Mucosa of gallbladder (tissue), 1 donor: ENCODE data around the gene CDSN. TPM values are rescaled to one million over a fixed set of nuclear protein-coding genes. Genes with fewer than 3 reads are reported as not detected.
"Not testable (repeated sequence)": the region's sequence is repeated elsewhere in the genome, so short reads cannot be mapped to it uniquely, and the experiment has no call there.

Source experiments
- DNase-seq: peaks from one replicate; pipeline ENCODE4 v3.0.0-alpha.2; 2020; ENCODE audit warnings: low spot score
- total RNA-seq: library from RNA; stranded (reverse); gene quantifications from one replicate; pipeline ENCODE4 v1.2.1, GENCODE V29; 2021
- donor health status: DM: no; HTN: no; CAD: no.

Gene CDSN
- total RNA-seq, result 0.17 TPM

DNA sequence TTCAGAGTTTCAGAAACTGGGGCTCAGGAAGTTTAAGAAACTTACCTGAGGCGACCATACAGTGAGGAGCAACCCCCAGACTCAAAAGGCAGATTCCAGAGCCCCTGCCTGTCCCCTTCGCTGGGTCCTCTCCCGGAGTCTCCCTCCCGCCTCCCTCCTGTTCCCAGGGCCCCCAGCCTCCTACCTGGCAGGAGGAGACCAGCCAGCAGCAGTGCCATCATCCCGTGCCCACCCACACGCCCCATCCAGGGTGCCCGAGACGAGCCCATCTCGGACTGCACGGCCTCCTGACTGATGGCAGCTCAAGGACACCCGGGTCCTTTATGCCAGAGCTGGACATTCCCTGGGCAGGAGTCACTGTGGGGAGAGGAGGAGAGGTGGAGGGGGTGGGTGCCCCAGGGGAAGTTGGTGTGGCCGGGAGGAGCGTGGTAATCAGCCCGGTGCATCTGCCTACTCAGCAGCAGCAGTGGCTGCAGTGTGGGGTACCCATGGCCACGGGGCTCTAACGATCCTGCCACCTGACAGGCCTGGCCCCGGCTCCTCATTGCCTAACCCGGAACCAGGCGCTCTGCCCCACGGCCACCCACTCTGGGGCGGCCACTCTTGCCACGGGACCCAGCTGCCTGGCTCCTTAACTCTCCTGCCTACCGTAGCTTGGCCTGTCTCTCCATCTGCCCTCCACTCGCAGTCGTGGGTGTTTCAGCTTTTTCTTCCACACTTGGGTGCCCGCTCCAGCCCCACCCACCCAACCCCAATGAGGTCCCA, at the start of gene CDSN:
Gene CDSN (minus strand): TSS at position 296 of the 765 bp plus-strand sequence. CDS start 27 bp downstream, at position 269.
- DNase-seq, result no peak

- DNase-seq, result no peak
These were observed 49.0 kb upstream of the CDSN start for GRCh38 chr6:31169123-31169857.

DNA sequence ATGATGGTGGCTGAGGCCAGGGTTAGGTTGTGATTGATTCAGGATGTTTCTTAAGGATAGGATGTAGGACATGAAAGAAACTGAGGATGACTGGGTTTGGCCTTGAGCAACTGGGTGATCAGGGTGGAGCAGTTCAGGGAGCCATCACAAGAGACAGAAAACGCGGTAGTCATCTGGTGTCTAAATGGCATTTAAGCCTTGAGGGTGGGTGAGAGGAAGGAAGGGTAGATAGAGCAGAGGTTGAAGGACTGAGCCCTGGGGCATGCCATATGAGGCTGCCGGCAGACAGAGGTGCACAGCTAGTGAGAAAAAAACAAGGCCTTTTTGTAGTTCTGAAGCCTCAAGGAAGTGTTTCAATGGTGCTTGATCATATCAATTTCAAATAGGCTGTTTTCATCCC, 48.4 kb upstream of the CDSN start:
- DNase-seq, result no peak

GRCh38 chr6:31165986-31166385, 45.7 kb upstream of the CDSN start:
- DNase-seq, result no peak

DNA sequence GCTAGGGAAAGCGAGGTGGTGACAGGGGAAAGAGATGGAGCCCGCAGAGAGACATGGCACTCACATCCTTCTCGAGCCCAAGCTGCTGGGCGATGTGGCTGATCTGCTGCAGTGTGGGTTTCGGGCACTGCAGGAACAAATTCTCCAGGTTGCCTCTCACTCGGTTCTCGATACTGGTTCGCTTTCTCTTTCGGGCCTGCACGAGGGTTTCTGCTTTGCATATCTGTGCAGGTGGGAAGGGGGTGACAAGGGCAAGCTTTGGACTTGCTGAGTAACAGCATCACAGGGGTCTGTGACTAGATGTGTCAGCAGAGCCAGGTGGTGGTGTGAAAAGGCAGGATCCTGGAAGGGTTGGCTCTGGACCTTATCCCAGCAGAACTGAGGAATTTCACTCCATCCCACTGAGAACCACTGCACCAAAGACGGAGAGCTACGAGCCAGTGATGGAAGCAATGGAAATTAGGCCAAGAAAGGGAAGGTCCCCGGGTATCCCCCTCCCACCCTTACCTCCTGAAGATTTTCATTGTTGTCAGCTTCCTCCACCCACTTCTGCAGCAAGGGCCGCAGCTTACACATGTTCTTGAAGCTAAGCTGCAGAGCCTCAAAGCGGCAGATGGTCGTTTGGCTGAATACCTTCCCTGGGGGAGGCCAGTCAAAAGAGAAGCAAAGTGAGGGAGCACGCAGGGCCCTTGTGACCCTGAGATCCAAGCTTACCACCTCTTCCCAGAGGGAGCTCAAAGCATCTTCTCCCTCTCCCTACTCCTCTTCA, 45.0 kb upstream of the CDSN start:
- not testable (repeated sequence) for DNase-seq

- not testable (repeated sequence) for DNase-seq
These were observed 44.3 kb upstream of the CDSN start for GRCh38 chr6:31164475-31165063.

GRCh38 chr6:31163922-31164321, 43.7 kb upstream of the CDSN start:
- no peak for DNase-seq

GRCh38 chr6:31162463-31163165, 42.4 kb upstream of the CDSN start:
- no peak for DNase-seq

GRCh38 chr6:31161216-31162126, 41.2 kb upstream of the CDSN start:
- DNase-seq, result no peak

- no peak for DNase-seq
These were observed 38.9 kb upstream of the CDSN start for GRCh38 chr6:31158863-31159855.

GRCh38 chr6:31158140-31158862, 38.1 kb upstream of the CDSN start, which contains the start of gene TCF19:
Gene TCF19, plus strand, starts transcription at chr6:31158589. Its CDS starts 881 bp downstream, at chr6:31159470.
- peak; percentile 99 for DNase-seq

GRCh38 chr6:31157513-31158139, 37.4 kb upstream of the CDSN start, which contains the start of gene CCHCR1:
Gene CCHCR1, minus strand, starts transcription at chr6:31157802. Its CDS starts 202 bp downstream, at chr6:31157600.
- DNase-seq, result no peak

- no peak for DNase-seq
These were observed 36.4 kb upstream of the CDSN start for GRCh38 chr6:31156641-31157040.

DNA sequence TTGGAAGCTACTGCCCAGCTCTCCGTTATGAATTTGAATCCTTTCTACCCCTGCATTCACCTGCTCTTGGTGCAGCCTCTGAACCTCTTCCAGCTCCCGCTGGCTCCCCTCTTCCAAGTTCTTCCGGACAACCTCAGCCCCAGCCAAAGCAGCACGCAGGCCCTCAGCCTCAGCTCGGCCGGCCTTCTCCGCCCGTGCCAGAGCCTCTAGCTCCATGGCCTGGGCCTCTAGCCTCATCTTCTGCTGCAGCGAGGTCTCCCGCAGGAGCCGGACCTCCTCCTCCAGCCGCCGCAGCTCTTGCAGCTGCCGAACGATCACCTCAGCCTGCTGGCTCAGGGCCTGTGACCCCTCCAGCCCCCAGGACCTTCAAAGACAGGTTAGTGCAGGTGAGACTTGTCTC, 34.2 kb upstream of the CDSN start:
- DNase-seq, result no peak

DNA sequence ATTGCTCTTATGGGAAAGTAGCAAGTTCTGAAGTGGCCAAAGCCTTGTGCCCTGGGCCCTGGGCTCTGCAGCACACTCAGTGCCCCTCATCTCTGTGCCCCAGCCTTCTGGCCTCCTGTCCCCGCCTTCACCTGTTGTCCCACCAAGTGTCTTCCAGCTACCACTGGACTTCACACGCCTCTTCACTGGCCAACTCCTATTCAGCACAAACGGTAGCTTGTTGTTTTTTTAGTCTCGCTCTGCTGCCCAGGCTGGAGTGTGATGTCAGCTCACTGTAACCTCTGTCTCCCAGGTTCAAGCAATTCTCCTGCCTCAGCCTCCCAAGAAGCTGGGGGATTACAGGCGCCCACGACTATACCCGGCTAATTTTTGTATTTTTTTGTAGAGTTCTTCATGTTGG, 32.5 kb upstream of the CDSN start:
- no peak for DNase-seq

DNA sequence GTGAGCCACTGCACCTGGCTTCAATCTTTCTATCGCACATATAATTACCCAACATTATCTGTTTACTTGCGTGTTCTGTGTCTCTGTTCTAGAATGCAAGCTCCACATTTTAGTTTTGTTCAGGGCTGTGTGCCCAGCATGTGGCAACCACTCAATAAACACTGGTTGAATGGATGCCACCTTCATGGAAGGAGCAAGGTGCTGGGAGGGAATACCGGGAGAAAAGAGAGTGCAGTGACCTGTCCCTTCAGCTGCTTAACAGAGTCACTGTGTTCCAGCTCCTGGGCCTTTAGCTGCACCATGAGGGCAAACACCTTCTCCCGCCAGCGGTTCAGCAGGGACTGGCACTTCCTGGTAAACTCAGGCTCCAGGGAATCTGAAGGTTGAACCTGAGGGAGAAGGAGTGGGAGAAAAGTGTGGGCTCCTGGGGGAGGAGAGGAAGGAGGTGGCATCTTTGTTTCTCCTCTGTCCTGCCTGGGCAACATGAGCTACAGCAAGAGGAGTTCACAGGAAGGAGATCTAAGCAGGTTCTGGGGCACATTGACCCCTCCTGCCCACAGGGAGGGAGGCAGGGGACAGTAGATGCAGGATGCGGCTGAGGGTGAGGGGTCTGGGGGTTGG, 29.7 kb upstream of the CDSN start:
- DNase-seq, result no peak

DNA sequence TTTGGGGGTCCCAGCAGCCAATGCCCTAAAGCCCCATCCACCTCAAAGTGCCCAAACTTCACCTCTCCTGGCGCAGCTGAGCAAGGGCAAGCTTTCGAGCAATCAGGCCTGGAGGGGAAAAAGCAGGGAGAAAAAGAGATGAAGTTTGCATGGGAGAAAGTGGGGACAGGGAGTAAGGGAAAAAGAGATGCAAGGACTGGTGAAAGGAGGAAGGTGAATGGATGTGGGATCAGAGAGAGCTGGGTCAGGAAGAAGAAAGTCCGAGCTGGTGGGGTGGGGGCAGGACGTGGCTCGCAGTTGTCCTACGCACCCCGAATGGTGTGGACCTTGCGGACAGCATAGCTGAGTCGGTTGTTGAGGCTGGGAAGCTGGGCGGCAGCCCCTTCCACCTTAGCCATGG, 25.1 kb upstream of the CDSN start:
- no peak for DNase-seq
